NCI-H146 treated with DMSO at 0.1 percent for 48 hours (cell line): ENCODE results near the gene PRUNE1.

ENCODE experiments used
- DNase-seq: peaks from one replicate; lab custom pipeline; 2025; ENCODE audit not compliant: unreplicated experiment; lab: John Stamatoyannopoulos, UW

The PRUNE1 gene

DNA sequence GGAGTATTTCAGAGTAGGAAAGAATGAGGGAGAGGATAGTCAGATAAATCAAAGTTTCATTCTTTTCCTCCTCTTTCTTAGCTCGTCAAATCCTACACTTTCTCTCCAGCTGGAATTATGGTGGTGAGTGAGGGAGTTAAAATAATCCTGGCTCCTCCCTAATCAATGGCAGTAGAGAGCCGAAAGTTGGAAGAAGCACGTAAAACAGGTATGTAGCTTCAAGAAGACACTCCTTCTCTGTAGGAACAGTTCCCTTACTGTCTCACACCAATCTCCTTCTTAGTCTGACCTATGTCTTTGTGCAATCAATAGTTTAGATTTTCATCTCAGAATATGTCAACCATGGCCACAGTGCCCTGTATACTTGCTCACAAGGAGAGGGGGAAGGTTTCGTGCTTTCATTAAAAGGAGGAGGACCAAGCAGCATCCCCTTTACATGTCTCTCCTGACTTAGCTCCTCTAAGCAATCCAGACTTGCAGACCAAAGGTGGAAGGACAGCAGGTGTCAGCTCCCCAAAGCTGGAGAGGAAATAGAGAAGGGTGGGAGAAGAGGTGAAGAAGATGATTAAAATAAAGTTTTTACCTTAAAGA, 2.4 kb upstream of the PRUNE1 start:
- DNase-seq = peak; percentile 24

DNA sequence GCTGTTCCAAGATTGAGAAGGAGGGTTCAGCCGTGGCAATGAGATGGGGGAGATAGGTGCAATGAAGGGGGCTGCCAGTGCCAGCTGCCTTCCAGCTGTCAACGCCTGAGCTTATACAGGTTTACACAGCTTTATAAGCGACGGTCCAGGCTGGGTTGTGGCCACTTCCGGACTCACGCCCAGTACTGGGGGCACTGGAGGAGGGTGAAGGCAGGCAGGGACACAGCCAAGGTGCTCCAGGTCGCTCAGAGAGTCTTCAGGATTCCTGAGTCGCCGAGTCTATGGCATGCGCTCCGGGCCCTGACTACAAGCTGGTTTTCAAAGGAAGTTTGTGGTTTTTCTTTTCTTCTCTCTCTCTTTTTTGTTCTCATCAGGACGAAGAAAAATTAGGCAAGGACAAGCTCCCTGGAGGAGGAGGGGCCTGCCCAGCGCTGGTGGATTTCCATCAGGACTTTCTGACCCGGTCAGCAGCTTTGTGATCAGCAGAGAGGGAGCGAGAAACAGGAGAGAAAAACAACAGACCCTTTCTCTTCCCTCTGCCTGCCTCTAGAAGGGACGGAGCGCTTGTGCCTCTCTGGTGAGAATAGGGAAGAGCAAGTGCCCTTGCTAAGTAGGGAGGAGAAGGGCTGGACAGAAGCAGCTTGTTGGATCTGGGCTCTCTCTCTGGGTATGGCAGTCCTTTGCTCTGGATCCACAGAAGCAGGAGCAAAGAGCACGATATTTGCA, 1.8 kb upstream of the PRUNE1 start, which contains the start of gene MINDY1:
MINDY1 (minus strand) TSS at position 576 of the 726 bp plus-strand sequence. CDS start 4,285 bp downstream, outside the sequence.
- DNase-seq = peak; percentile 87

- DNase-seq = no peak
Observed at GRCh38 chr1:151007853-151008243, 401 bp upstream of the PRUNE1 start.

- no peak for DNase-seq
Observed at GRCh38 chr1:151009206-151009587, 948 bp downstream of the PRUNE1 start.

DNA sequence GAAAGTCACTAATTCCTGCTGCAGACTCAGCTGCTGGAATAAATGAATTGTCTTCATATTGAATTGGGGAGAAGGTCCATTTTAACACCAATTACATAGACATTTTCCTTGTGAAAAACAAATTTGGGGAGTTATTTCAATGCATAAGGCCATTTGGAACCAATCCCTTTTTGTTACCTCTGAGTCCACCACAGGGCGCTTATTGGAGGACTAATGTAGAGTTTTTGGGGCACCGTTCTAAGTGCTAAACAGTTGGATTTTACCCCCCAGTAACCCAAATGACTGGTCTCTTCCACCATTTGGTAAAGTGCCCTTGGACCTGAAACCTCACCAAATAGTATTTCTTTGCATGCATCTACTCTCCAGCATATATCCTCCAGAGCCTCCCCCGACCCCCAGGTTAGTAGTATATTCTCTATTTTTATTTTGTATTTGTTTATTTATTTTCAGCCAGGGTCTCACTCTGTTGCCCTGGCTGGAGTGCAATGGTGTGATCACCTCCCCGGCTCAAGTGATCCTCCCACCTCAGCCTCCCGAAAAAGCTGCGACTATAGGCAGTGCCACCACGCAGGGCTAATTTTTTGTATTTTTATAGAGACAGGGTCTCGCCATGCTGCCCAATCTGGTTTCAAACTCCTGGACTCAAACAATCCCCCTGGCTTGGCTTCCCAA, 1.6 kb downstream of the PRUNE1 start:
- no peak for DNase-seq

GRCh38 chr1:151010346-151010726, 2.1 kb downstream of the PRUNE1 start:
- no peak for DNase-seq

GRCh38 chr1:151011154-151011850, 3.1 kb downstream of the PRUNE1 start:
- DNase-seq = no peak

- DNase-seq = no peak
Observed at GRCh38 chr1:151012684-151013471, 4.6 kb downstream of the PRUNE1 start.

GRCh38 chr1:151013518-151013917, 5.3 kb downstream of the PRUNE1 start:
- DNase-seq = no peak

- DNase-seq = peak; percentile 52
Observed at GRCh38 chr1:151024540-151025146, 16.4 kb downstream of the PRUNE1 start.

DNA sequence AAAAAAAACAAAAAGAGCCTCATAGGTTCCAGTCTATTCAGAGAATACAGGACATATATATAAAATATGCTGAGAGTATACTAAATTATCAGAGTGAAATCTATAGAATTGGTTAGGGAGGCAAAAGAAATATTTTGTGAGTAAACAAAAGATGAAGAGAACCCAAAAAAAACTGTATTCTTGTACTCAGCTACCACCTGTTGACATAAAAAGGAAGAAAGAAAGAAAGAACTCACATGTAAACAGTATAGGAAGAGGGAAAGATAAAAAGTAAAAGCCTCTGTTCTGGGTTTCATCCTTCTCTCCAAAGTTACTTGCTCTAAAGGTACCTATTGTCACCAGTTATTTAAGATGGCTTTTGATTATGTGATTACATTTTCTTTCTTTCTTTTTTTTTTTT, 18.2 kb downstream of the PRUNE1 start:
- DNase-seq = no peak

- no peak for DNase-seq
Observed at GRCh38 chr1:151032164-151032563, 23.9 kb downstream of the PRUNE1 start.

- DNase-seq = no peak
Observed at GRCh38 chr1:151035167-151035566, 26.9 kb downstream of the PRUNE1 start.

- DNase-seq = no peak
Observed at GRCh38 chr1:151036356-151036755, 28.1 kb downstream of the PRUNE1 start, which contains the start of gene BNIPL. TSS of gene BNIPL (plus strand) at chr1:151036586. CDS start at chr1:151036726, 140 bp downstream.

GRCh38 chr1:151037032-151037431, 28.8 kb downstream of the PRUNE1 start:
- no peak for DNase-seq

DNA sequence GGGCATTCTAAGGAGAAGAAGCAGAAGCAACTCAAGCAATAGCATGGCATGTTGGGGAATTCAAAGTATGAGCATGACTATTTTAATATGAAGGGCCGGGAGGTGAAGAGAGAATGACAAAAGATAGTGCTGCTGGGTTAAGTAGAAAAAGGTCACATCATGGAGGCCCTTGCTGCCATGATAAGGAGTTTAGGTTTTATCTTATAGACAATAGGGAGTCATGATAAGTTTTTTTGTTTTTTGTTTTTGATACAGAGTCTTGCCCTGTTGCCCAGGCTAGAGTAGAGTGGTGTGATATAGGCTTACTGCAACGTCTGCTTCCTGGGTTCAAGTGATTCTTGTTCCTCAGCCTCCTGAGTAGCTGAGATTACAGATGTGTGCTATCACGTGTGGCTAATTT, 31.3 kb downstream of the PRUNE1 start:
- DNase-seq = no peak

GRCh38 chr1:151043163-151043562, 34.9 kb downstream of the PRUNE1 start:
- no peak for DNase-seq

DNA sequence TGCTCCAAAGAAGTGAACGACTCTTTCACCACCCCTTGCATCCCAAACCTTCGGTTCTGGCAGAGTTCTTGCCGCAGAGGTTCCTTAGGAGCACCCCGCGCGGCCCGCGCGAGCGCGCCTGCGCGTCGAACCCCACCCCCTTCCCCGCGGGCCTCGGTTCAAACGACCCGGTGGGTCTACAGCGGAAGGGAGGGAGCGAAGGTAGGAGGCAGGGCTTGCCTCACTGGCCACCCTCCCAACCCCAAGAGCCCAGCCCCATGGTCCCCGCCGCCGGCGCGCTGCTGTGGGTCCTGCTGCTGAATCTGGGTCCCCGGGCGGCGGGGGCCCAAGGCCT, 39.3 kb downstream of the PRUNE1 start, which contains the start of gene C1orf56:
C1orf56 (plus strand) TSS at position 161 of the 334 bp plus-strand sequence; CDS start at position 258, 97 bp downstream.
- peak; percentile 77 for DNase-seq

DNA sequence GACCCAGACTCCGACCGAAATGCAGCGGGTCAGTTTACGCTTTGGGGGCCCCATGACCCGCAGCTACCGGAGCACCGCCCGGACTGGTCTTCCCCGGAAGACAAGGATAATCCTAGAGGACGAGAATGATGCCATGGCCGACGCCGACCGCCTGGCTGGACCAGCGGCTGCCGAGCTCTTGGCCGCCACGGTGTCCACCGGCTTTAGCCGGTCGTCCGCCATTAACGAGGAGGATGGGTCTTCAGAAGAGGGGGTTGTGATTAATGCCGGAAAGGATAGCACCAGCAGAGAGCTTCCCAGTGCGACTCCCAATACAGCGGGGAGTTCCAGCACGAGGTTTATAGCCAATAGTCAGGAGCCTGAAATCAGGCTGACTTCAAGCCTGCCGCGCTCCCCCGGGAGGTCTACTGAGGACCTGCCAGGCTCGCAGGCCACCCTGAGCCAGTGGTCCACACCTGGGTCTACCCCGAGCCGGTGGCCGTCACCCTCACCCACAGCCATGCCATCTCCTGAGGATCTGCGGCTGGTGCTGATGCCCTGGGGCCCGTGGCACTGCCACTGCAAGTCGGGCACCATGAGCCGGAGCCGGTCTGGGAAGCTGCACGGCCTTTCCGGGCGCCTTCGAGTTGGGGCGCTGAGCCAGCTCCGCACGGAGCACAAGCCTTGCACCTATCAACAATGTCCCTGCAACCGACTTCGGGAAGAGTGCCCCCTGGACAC, 39.8 kb downstream of the PRUNE1 start:
- peak; percentile 41 for DNase-seq

DNA sequence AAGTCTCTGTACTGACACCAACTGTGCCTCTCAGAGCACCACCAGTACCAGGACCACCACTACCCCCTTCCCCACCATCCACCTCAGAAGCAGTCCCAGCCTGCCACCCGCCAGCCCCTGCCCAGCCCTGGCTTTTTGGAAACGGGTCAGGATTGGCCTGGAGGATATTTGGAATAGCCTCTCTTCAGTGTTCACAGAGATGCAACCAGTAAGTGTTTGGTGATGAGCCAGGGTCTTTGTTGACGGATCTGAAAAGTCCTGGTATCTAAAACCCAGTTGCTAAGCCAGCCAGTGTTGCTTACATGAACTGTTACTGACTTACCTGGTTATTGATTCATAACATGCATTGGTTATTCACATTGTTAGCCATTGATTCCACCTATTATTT, 40.4 kb downstream of the PRUNE1 start:
- DNase-seq = no peak
